ENCODE results near the gene ARHGEF39.

GRCh38 chr9:35619800-35620158 is 45.2 kb downstream of the ARHGEF39 start:
- TF ChIP-seq EZH2 (IDR thresholded peaks at IDR 0.05; ENCODE audit: insufficient read depth, poor library complexity, severe bottlenecking) (no peak), EZH2phosphoT487 (IDR thresholded peaks at IDR 0.05; ENCODE audit: insufficient read depth, low read depth) (no peak)
